Ovary (tissue), 3 donors: ENCODE results near the gene TMEM182.

Experiments used
- CTCF ChIP-seq, 3 donors: fragments of 450-650 bp in 2 of 3; fragments of 200-600 bp in 1 of 3; IDR thresholded peaks; one replicate each; pipeline versions ENCODE4 v1.5.1 to v1.8.0; 2016 to 2022; ENCODE audit warnings: antibody characterized with exemption in 3 of 3, mild to moderate bottlenecking in 1 of 3
- POLR2A ChIP-seq: fragments of 450-650 bp; IDR thresholded peaks from one replicate; pipeline ENCODE4 v1.6.1; 2017; ENCODE audit warnings: antibody characterized with exemption, mild to moderate bottlenecking, moderate library complexity
- donor health status: DM: no; HTN: no; CAD: no.

- TF ChIP-seq CTCF (IDR thresholded peaks at IDR 0.05) (no peak), POLR2A (no peak)
These were observed 75.9 kb downstream of the TMEM182 start for GRCh38 chr2:102837626-102838198.
